ENCODE data around the gene C11orf21.
"Not testable (repeated sequence)": the region's sequence is repeated elsewhere in the genome, so short reads cannot be mapped to it uniquely, and the experiment has no call there.

Gene C11orf21

DNA sequence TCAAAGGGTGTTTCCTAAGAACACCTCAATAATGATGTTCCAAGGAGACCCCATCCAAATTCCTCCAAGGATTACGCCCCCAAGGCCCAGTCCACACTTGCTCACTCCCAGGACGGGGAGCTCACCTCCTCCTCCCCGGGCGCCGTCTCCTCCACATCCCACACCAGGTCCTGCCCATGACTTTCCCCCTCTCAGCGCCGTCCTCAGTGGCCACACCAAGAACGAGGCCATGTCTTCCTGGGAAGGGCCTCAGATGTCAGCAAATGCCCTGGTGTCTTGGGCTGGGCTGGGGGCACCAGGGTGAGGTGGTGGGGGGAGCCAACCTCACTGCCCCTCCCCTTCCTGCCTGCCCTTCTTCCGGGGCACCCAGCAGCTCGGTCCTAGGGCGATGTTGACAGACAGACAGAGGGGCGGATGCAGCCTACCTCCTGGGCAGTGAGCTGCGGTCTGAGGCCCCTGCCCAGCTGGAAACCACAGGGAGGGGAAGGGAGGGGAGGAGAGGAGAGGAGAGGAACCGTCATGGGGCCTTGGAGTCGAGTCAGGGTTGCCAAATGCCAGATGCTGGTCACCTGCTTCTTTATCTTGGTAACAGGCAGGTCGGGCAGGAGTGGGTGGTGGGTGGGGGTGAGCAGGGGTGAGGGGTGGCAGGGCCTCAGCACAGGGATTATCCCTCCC, at the start of gene C11orf21, which contains the start of gene TSPAN32:
Gene C11orf21, minus strand, starts transcription at position 288 of the 675 bp plus-strand sequence. Its CDS starts 110 bp downstream, at position 178.
Gene TSPAN32, plus strand, starts transcription at position 383 of the 675 bp plus-strand sequence. Its CDS starts 137 bp downstream, at position 520.
- DNase-seq = peak in 2 of 51 donors; percentile 23 to 30

DNA sequence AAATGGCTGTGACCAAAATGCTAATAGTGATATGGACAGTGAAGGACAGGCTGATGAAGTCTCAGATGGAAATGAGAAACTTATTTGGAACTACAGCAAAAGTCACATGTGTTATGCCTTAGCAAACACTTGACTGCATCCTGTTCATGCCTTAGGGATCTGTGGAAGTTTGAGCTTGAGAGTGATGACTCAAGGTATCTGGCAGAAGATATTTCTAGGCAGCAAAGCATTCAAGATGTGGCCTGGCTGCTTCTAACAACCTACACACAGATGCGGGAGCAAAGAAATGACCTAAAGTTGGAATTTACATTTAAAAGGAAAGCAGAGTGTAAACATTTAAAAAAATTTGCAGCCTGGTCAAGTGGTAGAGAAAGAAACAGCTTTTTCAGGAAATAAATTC, 47.3 kb upstream of the C11orf21 start:
- DNase-seq = no peak

GRCh38 chr11:2347308-2347830, 45.7 kb upstream of the C11orf21 start:
- DNase-seq = no peak

- no peak for DNase-seq
Measured at GRCh38 chr11:2346586-2347307, 45.0 kb upstream of the C11orf21 start.

DNA sequence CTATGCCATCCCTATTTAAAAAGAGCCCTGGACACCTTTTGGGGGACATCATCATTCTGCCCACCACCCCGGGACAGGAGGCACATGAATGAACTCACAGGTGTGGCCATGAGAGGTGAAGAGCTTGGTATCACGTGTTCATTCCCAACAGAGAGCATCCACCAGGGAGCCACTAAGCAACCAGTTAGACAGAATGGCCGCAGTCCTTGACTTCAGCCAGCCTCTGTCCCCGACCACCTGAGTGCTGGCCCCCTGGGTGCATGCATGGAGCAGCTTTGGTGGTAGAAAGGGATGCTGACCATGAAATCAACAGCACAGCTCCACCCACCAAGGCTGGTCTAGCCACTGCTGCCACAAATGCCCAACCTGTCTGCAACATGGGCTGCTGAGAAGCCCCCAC, 44.3 kb upstream of the C11orf21 start:
- no peak for DNase-seq

GRCh38 chr11:2345050-2345449, 43.3 kb upstream of the C11orf21 start:
- DNase-seq = no peak

GRCh38 chr11:2343502-2343901, 41.8 kb upstream of the C11orf21 start:
- DNase-seq = no peak

GRCh38 chr11:2342981-2343380, 41.3 kb upstream of the C11orf21 start:
- no peak for DNase-seq

DNA sequence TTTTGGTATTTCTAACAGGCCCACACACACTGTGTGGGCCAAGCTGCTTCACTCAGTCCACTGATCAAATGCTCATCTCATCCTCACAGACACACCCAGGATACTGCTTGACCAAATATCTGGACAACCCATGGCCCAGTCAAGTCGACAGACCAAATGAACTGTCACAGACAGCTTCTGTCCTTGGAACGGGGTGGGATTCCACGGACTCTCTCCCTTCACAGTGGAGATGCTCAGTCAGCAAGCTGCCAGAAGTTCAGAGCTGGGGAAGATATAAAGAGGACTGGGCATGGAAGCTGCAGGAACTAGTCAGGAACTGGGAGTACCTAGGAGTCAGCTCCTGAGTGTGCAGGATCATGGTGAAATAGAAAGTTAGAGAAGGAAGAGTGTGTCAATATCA, 40.8 kb upstream of the C11orf21 start:
- DNase-seq = no peak

DNA sequence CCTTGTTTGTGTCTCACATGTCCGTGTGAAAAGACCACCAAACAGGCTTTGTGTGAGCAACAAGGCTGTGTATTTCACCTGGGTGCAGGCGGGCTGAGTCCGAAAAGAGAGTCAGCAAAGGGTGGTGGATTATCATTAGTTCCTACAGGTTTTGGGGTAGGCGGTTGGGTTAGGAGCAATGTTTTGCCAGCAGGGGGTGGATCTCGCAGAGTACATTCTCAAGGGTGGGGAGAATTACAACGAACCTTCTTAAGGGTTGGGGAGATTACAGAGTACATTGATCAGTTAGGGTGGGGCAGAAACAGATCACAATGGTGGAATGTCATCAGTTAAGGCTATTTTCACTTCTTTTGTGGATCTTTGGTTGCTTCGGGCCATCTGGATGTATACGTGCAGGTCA, 37.0 kb upstream of the C11orf21 start:
- not testable (repeated sequence) for DNase-seq

DNA sequence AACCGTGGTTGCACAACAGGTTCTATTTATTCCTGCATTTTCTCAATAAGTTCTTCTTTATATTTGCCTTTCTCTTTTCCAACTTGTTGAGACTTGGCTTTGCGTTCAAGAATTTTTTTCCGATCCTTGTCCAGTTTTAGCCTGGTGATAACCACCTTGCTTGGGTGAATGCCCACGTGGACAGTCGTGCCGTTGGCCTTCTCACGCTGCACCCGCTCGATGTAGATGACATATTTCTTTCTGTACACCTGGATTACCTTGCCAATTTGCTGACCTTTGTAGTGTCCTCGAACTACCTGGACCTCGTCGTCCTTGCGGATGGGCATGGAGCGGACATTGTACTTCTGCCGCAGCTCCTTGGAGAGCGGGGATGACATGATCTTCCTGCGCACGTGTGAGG, 33.6 kb upstream of the C11orf21 start:
- not testable (repeated sequence) for DNase-seq

GRCh38 chr11:2333486-2334205, 31.9 kb upstream of the C11orf21 start:
- not testable (repeated sequence) for DNase-seq

DNA sequence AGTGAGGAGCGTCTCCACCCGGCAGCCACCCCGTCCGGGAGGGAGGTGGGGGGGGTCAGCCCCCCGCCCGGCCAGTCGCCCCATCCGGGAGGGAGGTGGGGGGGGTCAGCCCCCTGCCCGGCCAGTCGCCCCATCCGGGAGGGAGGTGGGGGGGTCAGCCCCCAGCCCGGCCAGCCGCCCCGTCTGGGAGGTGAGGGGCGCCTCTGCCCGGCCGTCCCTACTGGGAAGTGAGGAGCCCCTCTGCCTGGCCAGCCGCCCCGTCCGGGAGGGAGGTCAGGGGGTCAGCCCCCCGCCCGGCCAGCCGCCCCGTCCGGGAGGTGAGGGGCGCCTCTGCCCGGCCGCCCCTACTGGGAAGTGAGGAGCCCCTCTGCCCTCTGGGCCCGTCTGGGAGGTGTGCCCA, 30.9 kb upstream of the C11orf21 start:
- DNase-seq = not testable (repeated sequence)

DNA sequence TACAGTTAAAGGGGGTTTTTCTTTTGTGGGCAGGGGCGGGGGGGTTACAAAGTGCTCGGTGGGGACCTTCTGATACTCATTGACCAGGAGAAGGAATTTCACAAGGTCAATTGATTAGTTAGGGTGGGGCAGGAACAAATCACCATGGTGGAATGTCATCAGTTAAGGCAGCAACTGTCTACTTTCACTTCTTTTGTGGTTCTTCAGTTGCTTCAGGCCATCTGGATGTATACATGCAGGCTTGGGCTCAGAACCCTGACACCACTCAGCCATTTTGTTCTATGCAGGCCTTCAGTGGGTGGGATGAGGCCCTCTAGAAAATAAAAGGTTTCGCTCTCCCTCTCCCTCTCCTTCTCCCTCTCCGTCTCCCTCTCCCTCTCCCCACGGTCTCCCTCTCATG, 29.7 kb upstream of the C11orf21 start:
- no peak for DNase-seq

DNA sequence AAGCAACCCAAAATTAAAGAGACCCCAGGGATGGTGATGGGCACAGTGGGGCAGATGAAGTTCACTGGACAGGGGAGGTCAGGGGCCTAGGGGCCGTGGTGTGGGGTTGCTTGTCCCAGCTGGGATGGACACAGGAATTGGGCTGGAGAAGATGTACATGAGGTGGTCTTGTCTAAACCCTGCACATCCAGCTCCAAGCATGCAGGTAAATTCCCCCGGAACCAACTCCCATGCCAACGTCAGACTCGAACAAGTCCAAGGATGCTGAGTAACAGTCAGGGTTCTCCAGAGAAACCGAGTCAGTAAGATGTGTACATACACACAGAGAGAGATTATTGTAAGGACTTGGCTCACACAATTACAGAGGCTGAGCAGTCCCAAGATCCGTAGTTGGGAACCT, 29.0 kb upstream of the C11orf21 start:
- no peak for DNase-seq

DNA sequence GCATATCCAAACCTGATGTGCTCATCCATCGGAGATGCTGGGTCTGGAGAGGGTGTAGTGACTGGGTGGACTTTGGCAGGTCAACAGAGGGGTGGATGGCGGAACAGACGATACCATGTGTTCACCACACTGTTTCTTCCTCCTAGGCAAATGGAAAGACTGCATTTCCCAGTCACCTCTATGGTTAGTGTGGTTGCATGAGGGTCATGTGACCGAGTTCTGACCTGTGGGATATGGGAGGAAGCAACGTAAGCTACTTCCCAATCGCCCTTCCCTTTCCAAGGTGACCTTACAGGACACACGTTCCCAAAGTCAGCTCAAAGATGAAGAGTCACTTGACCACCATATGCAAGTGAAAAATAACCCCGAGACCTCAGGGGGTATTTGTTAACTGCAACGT, 27.8 kb upstream of the C11orf21 start:
- DNase-seq = no peak

DNA sequence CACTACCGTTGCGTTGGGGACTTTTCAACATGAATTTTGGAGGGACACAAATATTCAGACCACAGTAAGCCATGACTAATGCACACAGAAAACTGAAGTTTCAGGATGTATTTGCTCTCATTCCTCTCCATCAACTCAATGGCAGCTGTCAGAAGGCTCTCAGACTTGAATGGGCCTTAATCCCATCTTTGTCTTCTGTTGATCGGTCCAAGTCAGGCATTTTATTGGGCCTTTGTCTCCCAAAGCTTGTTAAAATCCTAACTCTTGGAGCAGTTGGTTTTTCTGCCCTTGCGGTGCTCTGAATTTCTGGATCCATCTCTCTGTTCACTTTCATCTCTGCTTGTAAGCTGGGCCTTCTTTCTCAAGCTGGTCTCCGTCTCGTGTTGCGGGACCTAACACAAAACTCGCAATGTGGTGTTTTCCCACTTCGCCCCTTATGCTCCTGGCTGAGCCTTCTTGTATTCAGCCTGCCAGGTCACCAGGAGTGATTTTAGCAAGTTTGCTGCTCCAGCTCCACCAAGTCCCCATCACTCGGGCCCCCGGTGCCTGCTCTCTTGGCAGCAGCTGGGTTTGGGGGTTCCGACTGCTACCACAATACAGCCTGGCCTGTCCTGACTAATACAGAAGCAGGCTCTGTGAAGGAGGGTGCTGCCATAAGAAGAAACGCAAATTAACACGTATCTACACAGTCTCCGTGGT, 27.1 kb upstream of the C11orf21 start:
- no peak for DNase-seq

- peak in 13 of 51 donors; percentile 11 to 48 (median 30) for DNase-seq
Measured at GRCh38 chr11:2328021-2328420, 26.3 kb upstream of the C11orf21 start.

- no peak for DNase-seq
Measured at GRCh38 chr11:2327032-2327431, 25.3 kb upstream of the C11orf21 start.

DNA sequence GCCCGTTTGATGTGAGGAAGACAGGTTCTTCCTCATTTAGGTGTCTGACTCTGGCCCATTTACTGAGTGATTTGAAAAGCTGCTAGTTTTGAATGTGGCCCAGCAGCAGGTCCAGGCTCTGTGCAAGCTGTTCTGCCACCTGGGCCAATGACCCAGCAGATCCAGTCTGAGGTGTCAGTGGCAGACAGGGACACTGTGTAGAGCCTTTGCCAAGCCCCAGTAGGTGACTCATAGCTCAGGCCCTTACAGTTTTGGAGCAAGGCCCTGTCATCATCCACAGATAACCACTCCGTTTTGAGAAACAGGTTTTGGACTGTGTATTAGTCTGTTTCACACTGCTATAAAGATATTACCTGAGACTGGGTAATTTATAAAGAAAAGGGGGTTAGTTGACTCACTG, 24.0 kb upstream of the C11orf21 start:
- no peak for DNase-seq

GRCh38 chr11:2325123-2325522, 23.4 kb upstream of the C11orf21 start:
- no peak for DNase-seq

DNA sequence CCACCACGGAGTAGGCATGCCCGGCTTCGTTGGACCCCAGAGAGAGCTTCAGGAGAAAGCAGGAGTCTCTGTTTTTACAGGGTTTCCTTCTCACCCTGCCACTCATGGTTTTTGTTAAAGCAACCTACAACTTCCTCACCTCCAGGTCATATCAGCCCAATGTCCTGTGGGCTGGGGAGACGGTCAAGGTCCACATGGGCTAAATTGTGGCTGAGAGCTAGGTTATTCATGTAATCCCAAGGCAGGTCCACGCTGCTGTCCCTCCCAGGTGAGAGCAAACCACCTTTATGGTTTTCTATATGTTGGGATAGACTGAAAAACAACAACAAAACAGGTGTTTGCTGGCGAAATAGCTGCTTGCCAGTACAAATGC, 19.6 kb upstream of the C11orf21 start:
- DNase-seq = no peak
